Measurements from ENCODE around the gene ARRB2.

The ARRB2 gene

DNA sequence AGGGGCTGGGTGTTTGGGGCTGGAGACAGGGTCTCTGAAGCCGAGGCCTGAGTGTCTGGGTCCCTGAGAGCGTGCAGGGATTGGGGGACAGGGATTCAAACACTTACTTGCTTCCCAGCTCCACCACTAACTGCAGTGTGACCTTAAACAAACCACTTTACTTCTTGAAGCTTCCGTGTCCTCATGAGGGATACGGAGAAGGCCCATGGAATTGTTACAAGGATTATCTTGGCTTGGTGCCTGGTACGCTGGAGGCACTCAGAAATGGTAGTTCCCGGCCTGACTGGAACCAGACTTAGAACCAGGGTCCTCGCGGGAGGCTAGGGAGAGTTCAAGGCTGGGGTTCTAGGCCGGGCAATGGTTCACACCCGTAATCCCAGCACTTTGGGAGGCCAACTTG, 32.2 kb downstream of the ARRB2 start:
- peaks cover 94% of the 10 kb centered on the region for H3K27me3 Mint-ChIP-seq (ENCODE audit: low read depth)
- peak overlapping the region in 1 of 3 experiments; percentile 21 for H3K4me3 Mint-ChIP-seq
- H3K27ac Mint-ChIP-seq, result no peak overlapping the region
- TF ChIP-seq, protein P1, sequence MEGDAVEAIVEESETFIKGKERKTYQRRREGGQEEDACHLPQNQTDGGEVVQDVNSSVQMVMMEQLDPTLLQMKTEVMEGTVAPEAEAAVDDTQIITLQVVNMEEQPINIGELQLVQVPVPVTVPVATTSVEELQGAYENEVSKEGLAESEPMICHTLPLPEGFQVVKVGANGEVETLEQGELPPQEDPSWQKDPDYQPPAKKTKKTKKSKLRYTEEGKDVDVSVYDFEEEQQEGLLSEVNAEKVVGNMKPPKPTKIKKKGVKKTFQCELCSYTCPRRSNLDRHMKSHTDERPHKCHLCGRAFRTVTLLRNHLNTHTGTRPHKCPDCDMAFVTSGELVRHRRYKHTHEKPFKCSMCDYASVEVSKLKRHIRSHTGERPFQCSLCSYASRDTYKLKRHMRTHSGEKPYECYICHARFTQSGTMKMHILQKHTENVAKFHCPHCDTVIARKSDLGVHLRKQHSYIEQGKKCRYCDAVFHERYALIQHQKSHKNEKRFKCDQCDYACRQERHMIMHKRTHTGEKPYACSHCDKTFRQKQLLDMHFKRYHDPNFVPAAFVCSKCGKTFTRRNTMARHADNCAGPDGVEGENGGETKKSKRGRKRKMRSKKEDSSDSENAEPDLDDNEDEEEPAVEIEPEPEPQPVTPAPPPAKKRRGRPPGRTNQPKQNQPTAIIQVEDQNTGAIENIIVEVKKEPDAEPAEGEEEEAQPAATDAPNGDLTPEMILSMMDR (IDR thresholded peaks at IDR 0.05; ENCODE audit: unreplicated experiment in 3 of 3), result no peak
- no peaks in the 10 kb centered on the region for H3K9me3 Mint-ChIP-seq
- peaks cover 7% of the 10 kb centered on the region for H3K4me1 Mint-ChIP-seq
- H3K36me3 Mint-ChIP-seq (ENCODE audit: low read depth), result no peaks in the 10 kb centered on the region

DNA sequence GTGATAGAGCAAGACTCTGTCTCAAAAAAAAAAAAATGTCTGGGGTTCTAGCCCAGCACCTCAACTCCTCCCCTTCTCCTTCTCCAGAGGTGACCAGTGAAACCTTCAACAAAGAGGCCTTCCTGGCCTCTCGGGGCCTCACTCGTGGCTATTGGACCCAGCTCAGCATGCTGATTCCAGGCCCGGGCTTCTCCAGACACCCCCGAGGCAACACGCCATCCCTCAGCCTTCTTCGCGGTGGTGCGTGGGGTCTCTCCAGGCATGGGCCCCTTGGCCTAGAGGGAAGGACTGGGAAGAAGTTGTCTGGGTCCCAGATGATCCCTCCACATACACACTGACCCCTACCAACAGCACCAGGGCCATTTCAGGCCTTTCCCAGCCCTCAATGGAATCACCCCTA, 32.8 kb downstream of the ARRB2 start:
- H3K27ac Mint-ChIP-seq, result no peak overlapping the region
- no peak overlapping the region for H3K4me3 Mint-ChIP-seq
- no peaks in the 10 kb centered on the region for H3K9me3 Mint-ChIP-seq
- H3K4me1 Mint-ChIP-seq, result peaks cover 6% of the 10 kb centered on the region
- H3K27me3 Mint-ChIP-seq (ENCODE audit: low read depth), result peaks cover 95% of the 10 kb centered on the region
- no peaks in the 10 kb centered on the region for H3K36me3 Mint-ChIP-seq (ENCODE audit: low read depth)
- TF ChIP-seq, protein P1 (IDR thresholded peaks at IDR 0.05; ENCODE audit: unreplicated experiment in 3 of 3), result no peak

DNA sequence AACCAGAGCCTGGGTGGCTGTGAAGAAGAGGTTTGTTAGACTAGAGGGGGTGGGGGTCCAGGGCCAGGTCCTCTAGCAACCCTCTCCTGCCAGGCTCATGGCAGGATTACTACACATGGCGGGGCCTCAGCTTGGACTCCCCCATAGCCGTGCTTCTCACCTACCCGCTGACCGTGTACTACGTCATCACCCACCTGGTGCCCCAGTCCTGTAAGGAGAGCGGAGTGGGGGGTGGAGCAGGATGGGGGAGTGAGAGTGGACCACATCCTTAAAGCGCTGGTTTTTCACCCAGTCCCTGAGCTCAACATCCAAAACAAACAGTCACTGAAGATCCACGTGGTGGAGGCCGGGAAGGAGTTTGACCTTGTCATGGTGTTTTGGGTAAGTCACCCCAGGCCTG, 33.5 kb downstream of the ARRB2 start:
- peaks cover 95% of the 10 kb centered on the region for H3K27me3 Mint-ChIP-seq (ENCODE audit: low read depth)
- H3K36me3 Mint-ChIP-seq (ENCODE audit: low read depth), result no peaks in the 10 kb centered on the region
- no peak overlapping the region for H3K4me3 Mint-ChIP-seq
- no peaks in the 10 kb centered on the region for H3K4me1 Mint-ChIP-seq
- H3K27ac Mint-ChIP-seq, result no peak overlapping the region
- TF ChIP-seq, protein P1 (IDR thresholded peaks at IDR 0.05; ENCODE audit: unreplicated experiment in 3 of 3), result no peak
- H3K9me3 Mint-ChIP-seq, result no peaks in the 10 kb centered on the region

DNA sequence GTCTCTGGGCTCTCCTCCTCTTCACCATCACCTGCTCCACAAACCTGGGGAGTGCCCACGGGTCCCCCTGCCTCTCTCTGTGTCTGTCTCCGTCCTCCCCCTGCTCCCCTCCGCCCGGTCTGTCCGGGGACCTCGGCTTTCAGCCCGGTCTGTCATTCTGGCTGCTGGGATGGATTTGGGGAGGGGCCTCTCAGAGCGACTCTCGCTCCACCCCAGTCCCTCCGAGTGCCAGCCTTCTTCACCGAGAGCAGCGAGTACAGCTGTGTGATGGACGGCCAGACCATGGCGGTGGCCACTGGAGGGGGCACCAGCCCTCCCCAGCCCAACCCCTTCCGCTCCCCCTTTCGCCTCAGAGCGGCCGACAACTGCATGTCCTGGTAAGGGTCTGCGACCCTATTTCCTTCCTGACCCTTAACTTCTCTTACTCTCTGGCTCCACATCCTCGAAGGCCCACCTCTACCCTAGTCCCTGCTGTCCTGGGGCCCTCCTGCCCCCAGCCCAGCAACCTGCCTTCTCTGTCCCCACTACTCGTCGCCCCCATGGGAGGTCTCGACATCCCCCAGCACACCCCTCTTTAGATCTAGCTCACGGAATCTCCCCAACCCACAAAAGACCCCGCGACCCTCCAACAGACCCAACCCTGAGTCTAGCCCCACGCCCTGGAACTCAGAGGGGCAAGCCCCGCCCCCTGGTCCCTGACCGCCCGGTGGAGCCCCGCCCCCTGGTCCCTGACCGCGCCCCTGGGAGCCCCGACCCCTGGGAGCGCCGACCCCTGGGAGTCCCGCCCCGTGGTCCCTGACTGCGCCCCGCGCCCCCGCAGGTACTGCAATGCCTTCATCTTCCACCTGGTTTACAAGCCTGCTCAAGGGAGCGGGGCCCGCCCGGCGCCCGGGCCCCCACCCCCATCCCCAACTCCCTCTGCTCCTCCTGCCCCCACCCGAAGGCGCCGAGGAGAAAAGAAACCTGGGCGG, 34.9 kb downstream of the ARRB2 start:
- Mint-ChIP-seq H3K4me3 (peak overlapping the region; percentile 30 to 73 (median 57)), H3K9me3 (no peaks in the 10 kb centered on the region), H3K4me1 (no peaks in the 10 kb centered on the region), H3K27ac (no peak overlapping the region), H3K36me3 (ENCODE audit: low read depth) (no peaks in the 10 kb centered on the region), H3K27me3 (ENCODE audit: low read depth) (peaks cover 96% of the 10 kb centered on the region)
- TF ChIP-seq, protein P1 (IDR thresholded peaks at IDR 0.05; ENCODE audit: unreplicated experiment in 3 of 3), result no peak

DNA sequence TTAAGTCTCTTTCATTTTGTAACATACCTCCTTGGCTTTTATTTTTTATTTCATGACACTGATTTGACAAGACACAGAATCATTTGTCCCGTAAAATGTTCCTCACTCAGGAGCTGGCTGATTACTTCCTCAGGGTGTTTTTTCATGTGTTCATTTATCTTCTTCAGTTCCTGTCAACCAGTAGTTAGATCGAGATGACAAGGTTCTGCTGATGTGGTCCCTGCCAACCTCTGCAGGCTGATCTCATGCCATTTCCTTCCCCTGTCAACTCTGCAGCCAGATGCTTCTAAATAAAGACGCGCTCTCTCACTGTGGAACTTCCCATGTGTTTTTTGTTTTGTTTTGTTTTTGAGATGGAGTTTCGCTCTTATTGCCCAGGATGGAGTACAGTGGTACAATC, 37.4 kb downstream of the ARRB2 start:
- Mint-ChIP-seq H3K4me3 (peak overlapping the region in 1 of 3 experiments; percentile 7), H3K27me3 (ENCODE audit: low read depth) (peaks cover 84% of the 10 kb centered on the region), H3K4me1 (no peaks in the 10 kb centered on the region), H3K9me3 (no peaks in the 10 kb centered on the region), H3K27ac (no peak overlapping the region), H3K36me3 (ENCODE audit: low read depth) (no peaks in the 10 kb centered on the region)
- TF ChIP-seq, protein P1 (IDR thresholded peaks at IDR 0.05; ENCODE audit: unreplicated experiment in 3 of 3), result no peak

DNA sequence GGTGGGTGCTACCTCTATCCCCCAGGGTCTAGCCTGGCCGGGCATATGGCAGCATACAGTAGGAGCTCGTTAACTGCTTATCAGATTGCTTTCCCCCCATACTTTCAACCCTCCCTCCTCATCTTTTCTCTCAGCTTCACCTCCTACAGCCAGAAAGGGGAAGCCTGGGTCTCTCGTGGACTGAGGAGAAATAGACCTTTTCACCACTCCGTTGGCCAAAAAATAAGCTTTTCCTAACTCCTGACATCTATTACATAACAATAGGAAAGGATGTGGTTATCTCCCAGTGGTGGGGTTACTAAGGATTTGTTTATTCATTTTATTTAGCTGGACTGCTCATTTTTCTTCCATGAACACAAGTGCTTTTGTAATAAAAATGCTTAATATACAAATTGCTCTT, 38.3 kb downstream of the ARRB2 start:
- Mint-ChIP-seq H3K4me1 (no peaks in the 10 kb centered on the region), H3K9me3 (no peaks in the 10 kb centered on the region), H3K4me3 (no peak overlapping the region), H3K27ac (no peak overlapping the region), H3K27me3 (ENCODE audit: low read depth) (peaks cover 77% of the 10 kb centered on the region), H3K36me3 (ENCODE audit: low read depth) (no peaks in the 10 kb centered on the region)
- TF ChIP-seq, protein P1 (IDR thresholded peaks at IDR 0.05; ENCODE audit: unreplicated experiment in 3 of 3), result no peak
